Stomach (tissue), 4 donors: Measurements from ENCODE around the gene AKAP13.

Experiments used
- CTCF ChIP-seq, 7 experiments: fragments of 450-650 bp in 4 of 7; fragments of 200-600 bp in 3 of 7; sonication (generic) in 3 of 7; IDR thresholded peaks; one replicate each; pipeline ENCODE4 v1.5.1; 2016 to 2019; ENCODE audit warnings: antibody characterized with exemption in 7 of 7, control low read depth in 2 of 7, mild to moderate bottlenecking in 1 of 7
- EP300 ChIP-seq: sonication (generic); formaldehyde crosslinking; IDR thresholded peaks from one replicate; pipeline ENCODE4 v1.6.1; 2017; ENCODE audit warnings: antibody characterized with exemption
- POLR2A ChIP-seq, 4 donors: fragments of 450-650 bp; IDR thresholded peaks; one replicate each; pipeline ENCODE4 v1.6.1; 2016; ENCODE audit warnings: antibody characterized with exemption in 4 of 4, control low read depth in 2 of 4, mild to moderate bottlenecking in 1 of 4, moderate library complexity in 1 of 4
- POLR2AphosphoS5 ChIP-seq, 3 donors: sonication (generic); formaldehyde crosslinking; IDR thresholded peaks; one replicate each; pipeline ENCODE4 v1.6.1; 2016; ENCODE audit warnings: antibody characterized with exemption in 3 of 3

DNA sequence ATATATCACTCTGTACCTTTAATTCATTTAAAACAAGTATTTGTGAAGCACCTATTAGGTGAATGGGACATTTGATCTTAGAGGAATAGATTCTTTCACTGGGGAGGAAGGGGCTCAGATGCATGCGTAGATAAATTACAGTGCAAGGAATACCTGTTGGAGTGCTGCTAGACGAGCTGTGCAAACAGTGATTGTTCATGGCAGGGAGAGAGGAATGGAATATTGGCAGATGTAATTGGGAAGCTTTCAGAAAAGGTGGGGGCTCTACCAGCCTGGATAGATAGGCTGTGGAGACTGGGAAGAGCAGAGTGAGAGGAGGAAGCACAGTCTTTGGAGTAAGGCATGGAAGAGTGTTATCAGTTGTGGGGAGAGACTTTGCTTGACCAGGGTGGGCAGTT, 116.8 kb downstream of the AKAP13 start:
- TF ChIP-seq CTCF (IDR thresholded peaks at IDR 0.05) (no peak), POLR2AphosphoS5 (IDR thresholded peaks at IDR 0.05) (no peak), EP300 (no peak), POLR2A (IDR thresholded peaks at IDR 0.05) (no peak)
